Prostate gland (tissue), 2 donors: Measurements from ENCODE around the gene IGF1R.

Source experiments
- CTCF ChIP-seq, 4 experiments: fragments of 200-600 bp in 2 of 4; fragments of 450-650 bp in 2 of 4; sonication (generic) in 2 of 4; IDR thresholded peaks; 1 replicate in 3 of 4; 2 replicates in 1 of 4; pipeline ENCODE4 v1.5.1; 2016 to 2019; ENCODE audit warnings: antibody characterized with exemption in 4 of 4, mild to moderate bottlenecking in 2 of 4, moderate library complexity in 2 of 4
- POLR2A ChIP-seq: fragments of 450-650 bp; IDR thresholded peaks from one replicate; pipeline ENCODE4 v1.6.1; 2016; ENCODE audit warnings: antibody characterized with exemption, mild to moderate bottlenecking
- POLR2AphosphoS5 ChIP-seq: sonication (generic); formaldehyde crosslinking; IDR thresholded peaks from one replicate; pipeline ENCODE4 v1.6.1; 2017; ENCODE audit warnings: antibody characterized with exemption

GRCh38 chr15:98923579-98923978, 275.2 kb downstream of the IGF1R start:
- no peak for TF ChIP-seq CTCF (IDR thresholded peaks at IDR 0.05)
- no peak for TF ChIP-seq POLR2AphosphoS5
- no peak for TF ChIP-seq POLR2A
